Colonic mucosa (tissue), 4 donors: ENCODE data around the gene MMP24OS. TPM values are rescaled to one million over a fixed set of nuclear protein-coding genes. Genes with fewer than 3 reads are reported as not detected.

ENCODE experiments used
- DNase-seq: peaks from one replicate; pipeline ENCODE4 v3.0.0-alpha.2; 2020
- H3K27ac ChIP-seq: fragments of 200-600 bp; one replicate; pipeline ENCODE4 v1.8.0; 2021
- H3K27me3 ChIP-seq: fragments of 200-600 bp; one replicate; pipeline ENCODE4 v1.8.0; 2021
- H3K36me3 ChIP-seq: fragments of 200-600 bp; one replicate; pipeline ENCODE4 v1.8.0; 2021
- H3K4me1 ChIP-seq: fragments of 200-600 bp; one replicate; pipeline ENCODE4 v1.8.0; 2021; ENCODE audit warnings: mild to moderate bottlenecking
- H3K4me3 ChIP-seq: fragments of 200-600 bp; one replicate; pipeline ENCODE4 v1.8.0; 2021
- H3K9ac ChIP-seq, 2 donors: one replicate each; pipeline ENCODE4 v1.7.0; 2013; ENCODE audit warnings: control low read depth in 2 of 2, low read depth in 2 of 2, low read length in 2 of 2
- H3K9me3 ChIP-seq: fragments of 200-600 bp; one replicate; pipeline ENCODE4 v1.8.0; 2021
- intact Hi-C: fragments of 100-400 bp; cut with DNase I; formaldehyde crosslinking; loops from one replicate; pipeline ENCODE4 v1.14.1; 2022
- total RNA-seq, 2 donors: library from RNA; stranded (reverse); fragmentation: NEBNext Ultra II Directional in 1 of 2; extraction: Animal tissue kit (Norgen Biotek cat#: 25700) in 1 of 2; gene quantifications; one replicate each; pipeline ENCODE4 v1.2.1, GENCODE V29; 2021
- TF ChIP-seq, protein P1 (sequence below): fragments of 200-600 bp; IDR thresholded peaks from one replicate; pipeline ENCODE4 v1.8.0; 2022; ENCODE audit warnings: antibody characterized with exemption, mild to moderate bottlenecking
- donor health status: healthy.
- donor health status: DM: no; HTN: no; CAD: no.
- donor health status: DM: no; HTN: no; CAD: no.

MMP24OS gene
- total RNA-seq, 2 donors from 2014 or later, result 83.9 to 123 TPM

DNA sequence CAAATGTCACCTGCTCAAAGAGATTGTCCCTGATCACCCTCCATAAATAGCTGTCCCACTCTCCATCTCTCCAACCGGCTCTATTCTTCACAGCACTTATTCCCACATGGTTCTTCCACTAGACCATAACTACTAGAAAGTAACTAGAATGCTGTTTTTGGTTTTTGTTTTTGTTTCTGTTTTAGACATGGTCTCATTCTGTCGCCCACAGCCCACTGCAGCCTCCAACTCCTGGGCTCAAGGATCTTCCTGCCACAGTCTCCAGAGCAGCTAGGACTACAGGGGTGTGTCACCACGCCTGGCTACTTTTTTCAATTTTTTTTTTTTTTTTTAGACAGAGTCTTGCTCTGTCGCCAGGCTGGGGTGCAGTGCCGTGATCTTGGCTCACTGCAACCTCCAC is 39.2 kb downstream of the MMP24OS start:
- TF ChIP-seq, protein P1, sequence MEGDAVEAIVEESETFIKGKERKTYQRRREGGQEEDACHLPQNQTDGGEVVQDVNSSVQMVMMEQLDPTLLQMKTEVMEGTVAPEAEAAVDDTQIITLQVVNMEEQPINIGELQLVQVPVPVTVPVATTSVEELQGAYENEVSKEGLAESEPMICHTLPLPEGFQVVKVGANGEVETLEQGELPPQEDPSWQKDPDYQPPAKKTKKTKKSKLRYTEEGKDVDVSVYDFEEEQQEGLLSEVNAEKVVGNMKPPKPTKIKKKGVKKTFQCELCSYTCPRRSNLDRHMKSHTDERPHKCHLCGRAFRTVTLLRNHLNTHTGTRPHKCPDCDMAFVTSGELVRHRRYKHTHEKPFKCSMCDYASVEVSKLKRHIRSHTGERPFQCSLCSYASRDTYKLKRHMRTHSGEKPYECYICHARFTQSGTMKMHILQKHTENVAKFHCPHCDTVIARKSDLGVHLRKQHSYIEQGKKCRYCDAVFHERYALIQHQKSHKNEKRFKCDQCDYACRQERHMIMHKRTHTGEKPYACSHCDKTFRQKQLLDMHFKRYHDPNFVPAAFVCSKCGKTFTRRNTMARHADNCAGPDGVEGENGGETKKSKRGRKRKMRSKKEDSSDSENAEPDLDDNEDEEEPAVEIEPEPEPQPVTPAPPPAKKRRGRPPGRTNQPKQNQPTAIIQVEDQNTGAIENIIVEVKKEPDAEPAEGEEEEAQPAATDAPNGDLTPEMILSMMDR, result no peak
- DNase-seq, result no peak
- no peaks in the 10 kb centered on the region for H3K9me3 ChIP-seq
- no peak overlapping the region for H3K27ac ChIP-seq
- H3K9ac ChIP-seq, result no peak overlapping the region
- intact Hi-C loops, result no loop called here
- no peaks in the 10 kb centered on the region for H3K36me3 ChIP-seq
- H3K27me3 ChIP-seq, result no peaks in the 10 kb centered on the region
- H3K4me3 ChIP-seq, result no peak overlapping the region
- H3K4me1 ChIP-seq, result no peaks in the 10 kb centered on the region

DNA sequence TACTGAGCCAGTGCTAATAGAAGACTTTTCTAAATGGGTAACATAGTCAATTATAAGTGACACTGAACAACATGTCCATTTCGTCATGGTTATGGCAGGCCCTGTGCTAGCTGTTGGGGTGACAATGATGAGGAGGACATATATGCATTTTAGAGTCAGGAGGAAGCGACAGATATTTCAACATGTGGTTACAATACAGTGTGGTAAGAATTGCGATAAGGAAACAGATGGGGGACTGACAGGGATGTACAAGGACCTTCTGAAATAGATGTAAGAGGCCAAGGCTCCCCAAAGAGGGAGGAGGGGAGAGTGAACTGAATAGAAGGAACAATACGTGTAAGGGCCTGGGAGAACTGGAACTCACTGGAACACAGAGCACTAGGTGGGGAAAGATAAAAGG is 39.8 kb downstream of the MMP24OS start:
- DNase-seq, result no peak
- intact Hi-C loops, result no loop called here
- TF ChIP-seq, protein P1, result no peak
- Histone ChIP-seq H3K27me3 (no peaks in the 10 kb centered on the region), H3K4me3 (no peak overlapping the region), H3K36me3 (no peaks in the 10 kb centered on the region), H3K9me3 (no peaks in the 10 kb centered on the region), H3K9ac (no peak overlapping the region), H3K27ac (no peak overlapping the region), H3K4me1 (no peaks in the 10 kb centered on the region)

DNA sequence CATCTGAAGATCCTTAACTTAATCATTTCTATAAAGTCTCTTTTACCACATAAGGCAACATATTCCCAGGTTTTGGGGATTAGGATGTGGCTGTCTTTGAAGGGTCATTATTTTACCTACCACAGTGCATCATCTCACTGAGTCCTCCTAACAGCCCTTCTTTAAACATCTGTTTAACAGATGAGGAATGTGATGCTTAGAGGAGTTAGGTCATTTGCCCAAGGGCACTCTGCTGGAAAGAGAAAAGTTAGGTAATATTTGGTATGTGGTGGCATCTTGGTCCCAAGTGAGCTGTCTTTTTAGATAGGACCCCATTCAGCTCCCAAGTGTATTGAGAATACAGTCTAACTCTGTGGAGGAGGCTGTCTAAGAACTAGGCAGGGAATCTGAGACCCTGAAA is 40.4 kb downstream of the MMP24OS start:
- Histone ChIP-seq H3K4me3 (no peak overlapping the region), H3K9ac (no peak overlapping the region), H3K27ac (no peak overlapping the region), H3K27me3 (no peaks in the 10 kb centered on the region), H3K9me3 (no peaks in the 10 kb centered on the region), H3K4me1 (no peaks in the 10 kb centered on the region), H3K36me3 (no peaks in the 10 kb centered on the region)
- DNase-seq, result no peak
- TF ChIP-seq, protein P1, result no peak
- intact Hi-C loops, result no loop called here

DNA sequence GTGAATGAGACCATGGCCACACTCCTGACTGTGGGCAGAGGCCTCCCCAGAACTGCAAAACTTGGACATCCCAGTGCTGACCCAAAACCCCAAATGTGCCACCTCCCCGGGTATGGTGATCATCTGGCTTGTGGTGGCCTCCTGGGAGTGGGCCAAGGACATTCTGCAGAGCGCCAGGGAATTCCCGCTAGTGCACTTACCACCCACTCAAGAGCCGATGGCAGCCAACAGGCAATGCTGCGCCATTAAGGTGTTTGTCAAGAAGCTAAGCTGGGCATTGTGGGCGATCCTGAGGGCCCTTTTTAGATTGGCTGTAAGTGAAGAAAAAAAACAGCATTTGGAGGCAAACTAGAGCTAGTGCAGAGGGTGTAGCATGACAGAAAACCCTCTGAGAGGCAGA is 42.0 kb downstream of the MMP24OS start:
- Histone ChIP-seq H3K9me3 (no peaks in the 10 kb centered on the region), H3K36me3 (no peaks in the 10 kb centered on the region), H3K4me3 (no peak overlapping the region), H3K4me1 (no peaks in the 10 kb centered on the region), H3K27ac (no peak overlapping the region), H3K9ac (no peak overlapping the region), H3K27me3 (no peaks in the 10 kb centered on the region)
- intact Hi-C loops, result no loop called here
- TF ChIP-seq, protein P1, result no peak
- no peak for DNase-seq

DNA sequence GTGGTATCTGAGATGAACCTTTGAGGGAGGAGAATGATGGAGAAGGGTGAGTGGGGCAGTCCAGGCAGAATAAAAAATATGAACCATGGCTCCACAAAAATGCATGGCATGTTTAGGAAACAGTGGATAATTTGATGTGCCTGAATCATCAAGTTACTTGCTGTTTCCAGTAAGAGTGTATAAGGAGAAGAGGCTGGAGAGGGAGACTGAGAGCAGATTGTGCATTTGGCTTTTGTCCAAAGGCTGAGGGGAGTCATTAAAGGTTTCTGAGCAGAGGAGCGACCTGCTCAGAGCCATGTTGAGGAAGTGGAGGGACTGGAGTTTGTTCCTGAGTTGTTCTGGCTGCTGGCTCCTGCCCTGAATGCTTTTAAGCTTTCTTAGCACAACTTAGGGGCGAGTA is 45.3 kb downstream of the MMP24OS start:
- no peaks in the 10 kb centered on the region for H3K9me3 ChIP-seq
- H3K4me1 ChIP-seq, result no peaks in the 10 kb centered on the region
- TF ChIP-seq, protein P1, result no peak
- intact Hi-C loops, result no loop called here
- no peaks in the 10 kb centered on the region for H3K27me3 ChIP-seq
- no peaks in the 10 kb centered on the region for H3K36me3 ChIP-seq
- H3K27ac ChIP-seq, result no peak overlapping the region
- H3K9ac ChIP-seq, result no peak overlapping the region
- H3K4me3 ChIP-seq, result no peak overlapping the region
- DNase-seq, result no peak
